HG03108 (cell line): ENCODE data around the gene PRC1.

ENCODE experiments used
- ATAC-seq: cut with Tn5 transposase; IDR thresholded peaks from one replicate; pipeline ENCODE4 v1.9.1; 2021; ENCODE audit warnings: moderate library complexity; ENCODE audit not compliant: unreplicated experiment

PRC1 gene

GRCh38 chr15:90989040-90989768, 5.1 kb downstream of the PRC1 start:
- ATAC-seq: no peak

- ATAC-seq: no peak
These were observed 6.0 kb downstream of the PRC1 start for GRCh38 chr15:90988296-90988695.

GRCh38 chr15:90987561-90988141, 6.7 kb downstream of the PRC1 start:
- no peak for ATAC-seq

- no peak for ATAC-seq
These were observed 7.4 kb downstream of the PRC1 start for GRCh38 chr15:90986790-90987507.

- ATAC-seq: no peak
These were observed 12.2 kb downstream of the PRC1 start for GRCh38 chr15:90982135-90982534.

- peak; percentile 70 for ATAC-seq
These were observed 12.7 kb downstream of the PRC1 start for GRCh38 chr15:90981681-90982080.

- no peak for ATAC-seq
These were observed 14.8 kb downstream of the PRC1 start for GRCh38 chr15:90979582-90979981.

GRCh38 chr15:90974216-90974615, 20.1 kb downstream of the PRC1 start:
- no peak for ATAC-seq

GRCh38 chr15:90972133-90972532, 22.2 kb downstream of the PRC1 start:
- no peak for ATAC-seq

GRCh38 chr15:90970274-90970673, 24.1 kb downstream of the PRC1 start:
- no peak for ATAC-seq

- no peak for ATAC-seq
These were observed 25.9 kb downstream of the PRC1 start for GRCh38 chr15:90968434-90968833.

- no peak for ATAC-seq
These were observed 27.1 kb downstream of the PRC1 start for GRCh38 chr15:90967206-90967605.

GRCh38 chr15:90966262-90966661, 28.1 kb downstream of the PRC1 start:
- no peak for ATAC-seq

GRCh38 chr15:90962021-90962420, 32.3 kb downstream of the PRC1 start:
- ATAC-seq: no peak

GRCh38 chr15:90960298-90961091, 33.8 kb downstream of the PRC1 start:
- ATAC-seq: no peak

GRCh38 chr15:90959894-90960293, 34.4 kb downstream of the PRC1 start:
- no peak for ATAC-seq

GRCh38 chr15:90959028-90959595, 35.2 kb downstream of the PRC1 start:
- no peak for ATAC-seq

GRCh38 chr15:90957791-90958190, 36.5 kb downstream of the PRC1 start:
- ATAC-seq: no peak

GRCh38 chr15:90957031-90957790, 37.1 kb downstream of the PRC1 start:
- no peak for ATAC-seq
